HepG2 (cell line): ENCODE data around the gene ADGRF5. TPM values are rescaled to one million over a fixed set of nuclear protein-coding genes. Genes with fewer than 3 reads are reported as not detected.

ENCODE experiments used
- ATAC-seq: fragments of 200-7000 bp; cut with Tn5 transposase; 3 replicates; pipeline ENCODE4 v1.9.1; 2020; ENCODE audit warnings: mild to moderate bottlenecking, moderate library complexity
- BruUV-seq: library from RNA; stranded (reverse); fragments of 400-500 nt; replicated peaks from 2 replicates; lab custom pipeline; 2021; lab: Mats Ljungman, UMichigan
- CTCF ChIA-PET: fragments of 300-600 bp; formaldehyde crosslinking; extraction: SDS; loops from one replicate; lab custom pipeline; 2021; ENCODE audit warnings: low total read pairs, inconsistent platforms, low intra/inter-chr PET ratio; lab: Yijun Ruan, JAX
- POLR2A ChIA-PET: fragments of 350-600 bp; sonication (Branson Sonifier 250); formaldehyde crosslinking; loops from one replicate; lab custom pipeline; 2020; ENCODE audit warnings: antibody characterized with exemption, inconsistent platforms; lab: Yijun Ruan, JAX
- DNase-seq: peaks from one replicate; pipeline ENCODE4 v3.0.0-alpha.2; 2015; ENCODE audit warnings: low spot score
- FAIRE-seq: peaks from 3 replicates; lab custom pipeline; 2011; peaks lifted over from hg19 to GRCh38; lab: Jason Lieb, UNC
- H2AFZ ChIP-seq: one replicate; pipeline ENCODE4 v1.6.1; 2011; ENCODE audit warnings: low read length, inconsistent platforms
- H3K27ac ChIP-seq: fragments of 300-600 bp; 3 replicates; pipeline ENCODE4 v1.8.0; 2011; ENCODE audit warnings: mixed run types, mild to moderate bottlenecking, mixed read lengths, low read length, inconsistent platforms; ENCODE audit not compliant: insufficient read depth; ENCODE audit errors: extremely low read length
- H3K27me3 ChIP-seq, 2 experiments: fragments of 200-600 bp in 1 of 2; 2 replicates in 1 of 2; 3 replicates in 1 of 2; pipeline versions ENCODE4 v1.6.0 to v1.8.0; 2011; ENCODE audit warnings: low read length in 2 of 2, mild to moderate bottlenecking in 2 of 2, moderate library complexity in 2 of 2, inconsistent platforms in 1 of 2; ENCODE audit not compliant: insufficient read depth in 2 of 2, control insufficient read depth in 1 of 2
- H3K36me3 ChIP-seq, 2 experiments: fragments of 200-600 bp in 1 of 2; replicated peaks in 1 of 2; 2 replicates in 1 of 2; 3 replicates in 1 of 2; pipeline versions ENCODE4 v1.5.1 to v1.8.0; 2011; ENCODE audit warnings: low read length in 2 of 2, inconsistent platforms in 1 of 2; ENCODE audit not compliant: insufficient read depth in 2 of 2, control insufficient read depth in 1 of 2
- H3K4me1 ChIP-seq: 2 replicates; pipeline ENCODE4 v1.5.1; 2012; ENCODE audit warnings: low read length, inconsistent platforms; ENCODE audit not compliant: insufficient read depth
- H3K4me2 ChIP-seq: 2 replicates; pipeline ENCODE4 v1.6.0; 2011; ENCODE audit warnings: low read depth, low read length, inconsistent platforms
- H3K4me3 ChIP-seq, 3 experiments: fragments of 200-600 bp in 1 of 3; sonication (generic), shearing (Covaris generic) in 1 of 3; replicated peaks in 1 of 3; 2 replicates each; pipeline ENCODE4 v1.5.1; 2011 to 2016; ENCODE audit warnings: low read length in 3 of 3, inconsistent platforms in 2 of 3, low read depth in 2 of 3, mild to moderate bottlenecking in 2 of 3, control low read depth in 1 of 3, mixed read lengths in 1 of 3; ENCODE audit not compliant: insufficient read depth in 1 of 3
- H3K79me2 ChIP-seq: one replicate; pipeline ENCODE4 v1.6.1; 2011; ENCODE audit warnings: low read length, inconsistent platforms; ENCODE audit not compliant: insufficient read depth
- H3K9ac ChIP-seq: 2 replicates; pipeline ENCODE4 v1.6.0; 2011; ENCODE audit warnings: mild to moderate bottlenecking, low read depth, low read length, inconsistent platforms; ENCODE audit not compliant: insufficient read depth
- H3K9me3 ChIP-seq: 2 replicates; pipeline ENCODE4 v1.5.1; 2012; ENCODE audit warnings: mild to moderate bottlenecking, low read length
- H4K20me1 ChIP-seq: 2 replicates; pipeline ENCODE4 v1.6.0; 2011; ENCODE audit warnings: inconsistent platforms, mild to moderate bottlenecking, low read length, moderate library complexity; ENCODE audit not compliant: insufficient read depth
- AHR ChIP-seq: IDR thresholded peaks from 2 replicates; pipeline ENCODE4 v1.6.1; 2018; ENCODE audit warnings: missing genetic modification reagents, missing compliant biosample characterization
- ATAD3A ChIP-seq: sonication (generic); formaldehyde crosslinking; IDR thresholded peaks from 2 replicates; pipeline ENCODE4 v1.4.0; 2020; ENCODE audit warnings: missing genetic modification reagents
- HNRNPL ChIP-seq: fragments of 200-400 bp; formaldehyde crosslinking; IDR thresholded peaks from 2 replicates; pipeline ENCODE4 v1.6.1; 2017; ENCODE audit warnings: mild to moderate bottlenecking, low read depth, low read length
- HNRNPLL ChIP-seq: fragments of 200-400 bp; formaldehyde crosslinking; IDR thresholded peaks from 2 replicates; pipeline ENCODE4 v1.6.1; 2017; ENCODE audit warnings: mild to moderate bottlenecking, low read depth, low read length; ENCODE audit not compliant: poor library complexity, severe bottlenecking
- JUN ChIP-seq: sonication (generic); formaldehyde crosslinking; IDR thresholded peaks from 2 replicates; pipeline ENCODE4 v1.4.0; 2020; ENCODE audit warnings: mild to moderate bottlenecking, missing genetic modification reagents
- KDM6A ChIP-seq: IDR thresholded peaks from 2 replicates; pipeline ENCODE4 v1.6.1; 2016; ENCODE audit warnings: low read depth
- KLF6 ChIP-seq: IDR thresholded peaks from 2 replicates; pipeline ENCODE4 v1.8.0; 2016; ENCODE audit warnings: missing biosample characterization, missing genetic modification reagents
- NPAS2 ChIP-seq: sonication (generic); formaldehyde crosslinking; IDR thresholded peaks from 2 replicates; pipeline ENCODE4 v1.8.0; 2022; ENCODE audit warnings: mild to moderate bottlenecking, missing genetic modification reagents, borderline replicate concordance
- PRMT3 ChIP-seq: sonication (generic); formaldehyde crosslinking; IDR thresholded peaks from 2 replicates; pipeline ENCODE4 v1.8.1; 2022; ENCODE audit warnings: low read depth, mild to moderate bottlenecking, moderate library complexity, missing genetic modification reagents, borderline replicate concordance
- RBM39 ChIP-seq: fragments of 200-400 bp; formaldehyde crosslinking; IDR thresholded peaks from one replicate; pipeline ENCODE4 v1.6.1; 2018; ENCODE audit warnings: antibody characterized with exemption, mild to moderate bottlenecking, low read depth, low read length; ENCODE audit not compliant: poor library complexity, severe bottlenecking
- SNAI1 ChIP-seq: sonication (generic); formaldehyde crosslinking; IDR thresholded peaks from 2 replicates; pipeline ENCODE4 v1.5.0; 2020; ENCODE audit warnings: mild to moderate bottlenecking, missing genetic modification reagents, borderline replicate concordance
- SYNCRIP ChIP-seq: fragments of 200-400 bp; formaldehyde crosslinking; IDR thresholded peaks from 2 replicates; pipeline ENCODE4 v1.6.1; 2018; ENCODE audit warnings: mild to moderate bottlenecking, low read depth, low read length; ENCODE audit not compliant: insufficient read depth
- ZNF17 ChIP-seq: sonication (generic); formaldehyde crosslinking; IDR thresholded peaks from 2 replicates; pipeline ENCODE4 v1.5.0; 2020; ENCODE audit warnings: mild to moderate bottlenecking, missing genetic modification reagents
- ZNF556 ChIP-seq: sonication (generic); formaldehyde crosslinking; IDR thresholded peaks from 2 replicates; pipeline ENCODE4 v1.4.0; 2020; ENCODE audit warnings: mild to moderate bottlenecking, missing genetic modification reagents, borderline replicate concordance
- ZSCAN29 ChIP-seq: sonication (generic); formaldehyde crosslinking; conservative IDR thresholded peaks from 2 replicates; pipeline ENCODE4 v1.4.0; 2020; ENCODE audit warnings: mild to moderate bottlenecking, missing genetic modification reagents
- WGBS: methylation state at CpG from one replicate; pipeline ENCODE4 v1.1.6; 2017; ENCODE audit warnings: low lambda C conversion rate; 5-methylcytosine and 5-hydroxymethylcytosine counted together
- in situ Hi-C: cut with HindIII; loops from 2 replicates; pipeline ENCODE4 v1.10.0; 2017; ENCODE audit warnings: low pct_unique_long_range_greater_than_20kb; ENCODE audit not compliant: extremely low pct_ligation_motif_present
- intact Hi-C: fragments of 100-400 bp; cut with micrococcal nuclease; formaldehyde crosslinking; loops from one replicate; pipeline ENCODE4 v1.10.0; 2022; ENCODE audit not compliant: unreplicated experiment
- polyA plus RNA-seq, 8 experiments: library from polyadenylated mRNA; depleted of rRNA in 3 of 8; stranded (reverse) in 7 of 8; unstranded in 1 of 8; fragments of >200 nt; fragmentation: Illumina TruSeq in 4 of 8; extraction: Trizol in 4 of 8; gene quantifications; 2 replicates each; pipeline versions ENCODE4 v1.2.1 to v1.2.3, GENCODE V29; 2011 to 2016; ENCODE audit warnings: low read depth in 4 of 8, missing spikeins in 1 of 8, mixed read lengths in 1 of 8; ENCODE audit not compliant: insufficient read depth in 1 of 8
- total RNA-seq, 5 experiments: library from RNA; depleted of rRNA; stranded (reverse); fragments of >200 nt; fragmentation: Illumina TruSeq; extraction: Trizol; gene quantifications; 2 replicates each; pipeline ENCODE4 v1.2.3, GENCODE V29; 2016; ENCODE audit warnings: low read depth in 1 of 5
- TF ChIP-seq, protein P1 (sequence below): sonication (generic); formaldehyde crosslinking; IDR thresholded peaks from 2 replicates; pipeline ENCODE4 v1.4.0; 2020; ENCODE audit warnings: missing genetic modification reagents, low read depth, mild to moderate bottlenecking, borderline replicate concordance
- TF ChIP-seq, protein P2 (sequence below): sonication (generic); formaldehyde crosslinking; conservative IDR thresholded peaks from 2 replicates; pipeline ENCODE4 v1.8.1; 2023; ENCODE audit warnings: missing genetic modification reagents
- TF ChIP-seq, protein P3 (sequence below): sonication (generic); formaldehyde crosslinking; IDR thresholded peaks from 2 replicates; pipeline ENCODE4 v1.4.0; 2020; ENCODE audit warnings: missing genetic modification reagents, borderline replicate concordance

Gene ADGRF5
- total and polyA plus RNA-seq, 2 of the 13 experiments (the other 11 are each of a cell fraction or from before 2014, with no cell fraction given): not detected

DNA sequence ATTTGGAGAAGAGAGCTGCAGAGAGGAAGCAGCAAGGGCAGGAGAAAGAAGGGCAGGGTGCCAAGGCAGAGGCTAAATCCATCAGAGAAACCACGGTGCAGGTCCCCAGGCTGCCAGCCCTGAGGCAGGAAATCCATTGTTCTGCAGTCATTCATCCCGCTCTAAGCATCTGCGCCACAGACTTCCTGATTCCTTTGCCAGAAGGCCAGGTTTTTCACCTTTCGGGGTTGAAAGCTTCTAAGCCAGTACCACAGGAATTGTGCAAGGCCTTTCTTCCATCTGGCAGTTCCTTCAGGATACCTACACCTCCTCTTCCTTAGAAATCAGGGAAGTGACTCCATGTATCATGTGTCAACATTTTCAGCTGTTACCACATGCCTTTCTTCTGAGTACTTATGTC is 45.6 kb downstream of the ADGRF5 start:
- H2AFZ ChIP-seq: no peak overlapping the region
- H3K4me2 ChIP-seq: no peak overlapping the region
- H3K79me2 ChIP-seq: no peaks in the 10 kb centered on the region
- no peak overlapping the region for H3K27ac ChIP-seq
- CTCF ChIA-PET: no interaction called here
- intact Hi-C loops (no loop called here), in situ Hi-C loops (no loop called here)
- no peak for TF ChIP-seq SYNCRIP
- no peak for TF ChIP-seq RBM39
- TF ChIP-seq, protein P1, sequence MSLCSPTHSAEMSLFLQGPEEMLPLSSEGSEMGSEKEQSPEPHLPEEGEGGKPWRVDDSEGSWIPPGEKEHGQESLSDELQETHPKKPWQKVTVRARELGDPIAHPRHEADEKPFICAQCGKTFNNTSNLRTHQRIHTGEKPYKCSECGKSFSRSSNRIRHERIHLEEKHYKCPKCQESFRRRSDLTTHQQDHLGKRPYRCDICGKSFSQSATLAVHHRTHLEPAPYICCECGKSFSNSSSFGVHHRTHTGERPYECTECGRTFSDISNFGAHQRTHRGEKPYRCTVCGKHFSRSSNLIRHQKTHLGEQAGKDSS: no peak
- TF ChIP-seq JUN (CRISPR knock-in tag): no peak
- TF ChIP-seq PRMT3 (CRISPR knock-in tag): no peak
- no peak for TF ChIP-seq KLF6
- no peak for TF ChIP-seq KDM6A
- no peak for TF ChIP-seq AHR (CRISPR knock-in tag)
- TF ChIP-seq ZNF17 (CRISPR knock-in tag): no peak
- TF ChIP-seq HNRNPLL: no peak
- TF ChIP-seq NPAS2 (CRISPR knock-in tag): no peak
- TF ChIP-seq ATAD3A (CRISPR knock-in tag): no peak
- TF ChIP-seq, protein P2, sequence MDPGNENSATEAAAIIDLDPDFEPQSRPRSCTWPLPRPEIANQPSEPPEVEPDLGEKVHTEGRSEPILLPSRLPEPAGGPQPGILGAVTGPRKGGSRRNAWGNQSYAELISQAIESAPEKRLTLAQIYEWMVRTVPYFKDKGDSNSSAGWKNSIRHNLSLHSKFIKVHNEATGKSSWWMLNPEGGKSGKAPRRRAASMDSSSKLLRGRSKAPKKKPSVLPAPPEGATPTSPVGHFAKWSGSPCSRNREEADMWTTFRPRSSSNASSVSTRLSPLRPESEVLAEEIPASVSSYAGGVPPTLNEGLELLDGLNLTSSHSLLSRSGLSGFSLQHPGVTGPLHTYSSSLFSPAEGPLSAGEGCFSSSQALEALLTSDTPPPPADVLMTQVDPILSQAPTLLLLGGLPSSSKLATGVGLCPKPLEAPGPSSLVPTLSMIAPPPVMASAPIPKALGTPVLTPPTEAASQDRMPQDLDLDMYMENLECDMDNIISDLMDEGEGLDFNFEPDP (CRISPR knock-in tag): no peak
- no peak for TF ChIP-seq HNRNPL
- TF ChIP-seq, protein P3, sequence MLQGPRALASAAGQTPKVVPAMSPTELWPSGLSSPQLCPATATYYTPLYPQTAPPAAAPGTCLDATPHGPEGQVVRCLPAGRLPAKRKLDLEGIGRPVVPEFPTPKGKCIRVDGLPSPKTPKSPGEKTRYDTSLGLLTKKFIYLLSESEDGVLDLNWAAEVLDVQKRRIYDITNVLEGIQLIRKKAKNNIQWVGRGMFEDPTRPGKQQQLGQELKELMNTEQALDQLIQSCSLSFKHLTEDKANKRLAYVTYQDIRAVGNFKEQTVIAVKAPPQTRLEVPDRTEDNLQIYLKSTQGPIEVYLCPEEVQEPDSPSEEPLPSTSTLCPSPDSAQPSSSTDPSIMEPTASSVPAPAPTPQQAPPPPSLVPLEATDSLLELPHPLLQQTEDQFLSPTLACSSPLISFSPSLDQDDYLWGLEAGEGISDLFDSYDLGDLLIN (CRISPR knock-in tag): no peak
- TF ChIP-seq SNAI1 (CRISPR knock-in tag): no peak
- no peak for TF ChIP-seq ZNF556 (CRISPR knock-in tag)
- TF ChIP-seq ZSCAN29 (CRISPR knock-in tag): no peak
- POLR2A ChIA-PET: no interaction called here
- BruUV-seq: no TSS peak
- no peaks in the 10 kb centered on the region for H4K20me1 ChIP-seq
- no peaks in the 10 kb centered on the region for H3K36me3 ChIP-seq
- no peak overlapping the region for H3K4me3 ChIP-seq
- no peak for ATAC-seq
- H3K4me1 ChIP-seq: no peaks in the 10 kb centered on the region
- 41% methylated on average over 4 of the region's 4 CpGs for WGBS
- no peaks in the 10 kb centered on the region for H3K9me3 ChIP-seq
- peaks cover 5 to 25% of the 10 kb centered on the region in 2 experiments; a peak in 3 of 5 replicates for H3K27me3 ChIP-seq
- no peak overlapping the region for H3K9ac ChIP-seq
- FAIRE-seq: no peak
- no peak for DNase-seq
